ENCODE measurements around the gene PKP3.
"Not testable (repeated sequence)": the region's sequence is repeated elsewhere in the genome, so short reads cannot be mapped to it uniquely, and the experiment has no call there.

The PKP3 gene

GRCh38 chr11:385594-386351, 8.2 kb upstream of the PKP3 start:
- no peak for TF ChIP-seq ZNF8 (CRISPR knock-in tag; IDR thresholded peaks at IDR 0.05)
- no peak for TF ChIP-seq ARNTL (CRISPR knock-in tag; IDR thresholded peaks at IDR 0.05; ENCODE audit: borderline replicate concordance, low read depth)
- TF ChIP-seq ESRRG (CRISPR knock-in tag; IDR thresholded peaks at IDR 0.05) = no peak
- no peak for TF ChIP-seq CSDC2 (CRISPR knock-in tag; IDR thresholded peaks at IDR 0.05)
- TF ChIP-seq BACH2 (CRISPR knock-in tag; IDR thresholded peaks at IDR 0.05; ENCODE audit: borderline replicate concordance) = no peak
- TF ChIP-seq PPARA (CRISPR knock-in tag; IDR thresholded peaks at IDR 0.05; ENCODE audit: borderline replicate concordance) = no peak
- TF ChIP-seq OSR1 (CRISPR knock-in tag; IDR thresholded peaks at IDR 0.05) = no peak
- TF ChIP-seq ZC3H10 (CRISPR knock-in tag; IDR thresholded peaks at IDR 0.05) = no peak
- TF ChIP-seq ISL1 (CRISPR knock-in tag; IDR thresholded peaks at IDR 0.05) = no peak
- TF ChIP-seq RARB (CRISPR knock-in tag; IDR thresholded peaks at IDR 0.05) = no peak
- no peak for TF ChIP-seq SNAI2 (CRISPR knock-in tag; IDR thresholded peaks at IDR 0.05)
- no peak for TF ChIP-seq PATZ1 (CRISPR knock-in tag; IDR thresholded peaks at IDR 0.05; ENCODE audit: borderline replicate concordance)
- TF ChIP-seq CSRNP3 (CRISPR knock-in tag; IDR thresholded peaks at IDR 0.05) = no peak
- no peak for TF ChIP-seq TCF4 (CRISPR knock-in tag; IDR thresholded peaks at IDR 0.05; ENCODE audit: borderline replicate concordance)
- no peak for TF ChIP-seq ZFP3 (CRISPR knock-in tag; IDR thresholded peaks at IDR 0.05)
- ATAC-seq = no peak

GRCh38 chr11:386483-386882, 7.5 kb upstream of the PKP3 start:
- ATAC-seq = no peak
- TF ChIP-seq POU6F1 (CRISPR knock-in tag; IDR thresholded peaks at IDR 0.05; ENCODE audit: borderline replicate concordance, low read depth) (no peak), TSHZ2 (CRISPR knock-in tag; IDR thresholded peaks at IDR 0.05) (no peak), ZNF565 (CRISPR knock-in tag; conservative IDR thresholded peaks at IDR 0.05; ENCODE audit: low read depth) (no peak), ZC3H10 (CRISPR knock-in tag; IDR thresholded peaks at IDR 0.05) (no peak), RARB (CRISPR knock-in tag; IDR thresholded peaks at IDR 0.05) (no peak), ZFP3 (CRISPR knock-in tag; IDR thresholded peaks at IDR 0.05) (no peak), PPARA (CRISPR knock-in tag; IDR thresholded peaks at IDR 0.05; ENCODE audit: borderline replicate concordance) (no peak), ESRRG (CRISPR knock-in tag; IDR thresholded peaks at IDR 0.05) (no peak), GLIS3 (CRISPR knock-in tag; IDR thresholded peaks at IDR 0.05) (no peak), OSR1 (CRISPR knock-in tag; IDR thresholded peaks at IDR 0.05) (no peak), ISL1 (CRISPR knock-in tag; IDR thresholded peaks at IDR 0.05) (no peak)

- no peak for ATAC-seq
- TF ChIP-seq CSRNP3 (CRISPR knock-in tag; IDR thresholded peaks at IDR 0.05) (no peak), PATZ1 (CRISPR knock-in tag; IDR thresholded peaks at IDR 0.05; ENCODE audit: borderline replicate concordance) (no peak), ISL1 (CRISPR knock-in tag; IDR thresholded peaks at IDR 0.05) (no peak), CREB5 (CRISPR knock-in tag; IDR thresholded peaks at IDR 0.05; ENCODE audit: low read depth) (no peak), ZFP3 (CRISPR knock-in tag; IDR thresholded peaks at IDR 0.05) (no peak), GLIS3 (CRISPR knock-in tag; IDR thresholded peaks at IDR 0.05) (no peak), ESRRG (CRISPR knock-in tag; IDR thresholded peaks at IDR 0.05) (no peak), ZNF70 (CRISPR knock-in tag; IDR thresholded peaks at IDR 0.05) (no peak)
Measured at GRCh38 chr11:387193-387793, 6.7 kb upstream of the PKP3 start.

- ATAC-seq = not testable (repeated sequence)
Measured at GRCh38 chr11:389369-389768, 4.6 kb upstream of the PKP3 start.

Measured in SK-N-SH treated with all-trans-retinoic acid at 6 μM for 48 hours (cell line).